Trophoblast cell (in vitro differentiated cells and primary cell): ENCODE results near the gene XAF1.
A peak's percentile ranks its signal among the peaks of the same experiment; 100 is the strongest.

ENCODE experiments used
- DNase-seq, 2 donors: peaks; one replicate each; pipeline ENCODE4 v3.0.0-alpha.2; 2016
- H2AFZ ChIP-seq: 2 replicates; pipeline ENCODE4 v1.6.1; 2013; ENCODE audit warnings: low read length, moderate library complexity, mild to moderate bottlenecking; ENCODE audit not compliant: insufficient read depth, poor library complexity
- H2AK5ac ChIP-seq: 2 replicates; pipeline ENCODE4 v1.6.1; 2013; ENCODE audit warnings: mild to moderate bottlenecking, low read length
- H2BK120ac ChIP-seq: 2 replicates; pipeline ENCODE4 v1.6.1; 2013; ENCODE audit warnings: low read length, mild to moderate bottlenecking, moderate library complexity; ENCODE audit not compliant: insufficient read depth, poor library complexity
- H2BK12ac ChIP-seq: 2 replicates; pipeline ENCODE4 v1.6.1; 2013; ENCODE audit warnings: mild to moderate bottlenecking, low read length, moderate library complexity
- H2BK5ac ChIP-seq: 2 replicates; pipeline ENCODE4 v1.6.1; 2013; ENCODE audit warnings: low read length, low read depth, moderate library complexity, mild to moderate bottlenecking; ENCODE audit not compliant: poor library complexity
- H3K14ac ChIP-seq: 2 replicates; pipeline ENCODE4 v1.6.1; 2013; ENCODE audit warnings: mild to moderate bottlenecking, low read length
- H3K18ac ChIP-seq: 2 replicates; pipeline ENCODE4 v1.6.1; 2013; ENCODE audit warnings: mild to moderate bottlenecking, low read length
- H3K23ac ChIP-seq: 2 replicates; pipeline ENCODE4 v1.6.1; 2013; ENCODE audit warnings: low read length
- H3K27ac ChIP-seq: 2 replicates; pipeline ENCODE4 v1.5.1; 2013; ENCODE audit warnings: low read depth, mild to moderate bottlenecking, inconsistent platforms, low read length, moderate library complexity
- H3K27me3 ChIP-seq: 2 replicates; pipeline ENCODE4 v1.6.1; 2013; ENCODE audit warnings: inconsistent platforms, mild to moderate bottlenecking, low read length, moderate library complexity; ENCODE audit not compliant: insufficient read depth
- H3K36me3 ChIP-seq, 2 experiments: 1 replicate in 1 of 2; 2 replicates in 1 of 2; pipeline ENCODE4 v1.6.1; 2013; ENCODE audit warnings: low read length in 2 of 2, mild to moderate bottlenecking in 2 of 2, moderate library complexity in 1 of 2; ENCODE audit not compliant: insufficient read depth in 2 of 2, control insufficient read depth in 1 of 2
- H3K4ac ChIP-seq: 2 replicates; pipeline ENCODE4 v1.6.1; 2013; ENCODE audit warnings: low read depth, mild to moderate bottlenecking, low read length, moderate library complexity
- H3K4me1 ChIP-seq, 2 experiments: 1 replicate in 1 of 2; 2 replicates in 1 of 2; pipeline ENCODE4 v1.6.1; 2013; ENCODE audit warnings: low read length in 2 of 2, mild to moderate bottlenecking in 2 of 2, moderate library complexity in 1 of 2; ENCODE audit not compliant: insufficient read depth in 2 of 2, control insufficient read depth in 1 of 2
- H3K4me2 ChIP-seq: 2 replicates; pipeline ENCODE4 v1.6.1; 2013; ENCODE audit warnings: inconsistent platforms, mild to moderate bottlenecking, low read length, moderate library complexity
- H3K4me3 ChIP-seq: 2 replicates; pipeline ENCODE4 v1.5.1; 2013; ENCODE audit warnings: mild to moderate bottlenecking, low read depth, low read length, inconsistent platforms
- H3K79me1 ChIP-seq: one replicate; pipeline ENCODE4 v1.6.1; 2013; ENCODE audit warnings: low read length
- H3K79me2 ChIP-seq: 2 replicates; pipeline ENCODE4 v1.6.1; 2013; ENCODE audit warnings: low read length, mild to moderate bottlenecking; ENCODE audit not compliant: control insufficient read depth, insufficient read depth, poor library complexity
- H3K9ac ChIP-seq: 2 replicates; pipeline ENCODE4 v1.6.1; 2013; ENCODE audit warnings: mild to moderate bottlenecking, low read length
- H3K9me3 ChIP-seq: 2 replicates; pipeline ENCODE4 v1.6.1; 2013; ENCODE audit warnings: low read depth, mild to moderate bottlenecking, control low read depth, inconsistent platforms, low read length; ENCODE audit not compliant: insufficient read depth
- H4K12ac ChIP-seq: 2 replicates; pipeline ENCODE4 v1.6.1; 2013; ENCODE audit warnings: low read depth, mild to moderate bottlenecking, low read length, moderate library complexity
- H4K8ac ChIP-seq: 2 replicates; pipeline ENCODE4 v1.6.1; 2013; ENCODE audit warnings: low read depth, mild to moderate bottlenecking, low read length, moderate library complexity
- H4K91ac ChIP-seq: one replicate; pipeline ENCODE4 v1.6.1; 2013; ENCODE audit warnings: low read depth, mild to moderate bottlenecking, low read length, moderate library complexity
- WGBS: extraction: QIAGEN DNeasy Blood & Tissue Kit; methylation state at CpG from one replicate; pipeline ENCODE4 v1.1.7; 2013; ENCODE audit warnings: missing lambda C conversion rate; ENCODE audit not compliant: insufficient read length, insufficient coverage; ENCODE audit errors: extremely low coverage; 5-methylcytosine and 5-hydroxymethylcytosine counted together

Gene XAF1

GRCh38 chr17:6716736-6717135 lies 39.1 kb upstream of the XAF1 start:
- H3K4me2 ChIP-seq = no peak overlapping the region
- peaks cover 18% of the 10 kb centered on the region for H3K27me3 ChIP-seq
- no peak for DNase-seq
- no peak overlapping the region for H3K9ac ChIP-seq
- no peaks in the 10 kb centered on the region for H3K79me1 ChIP-seq
- H3K27ac ChIP-seq = no peak overlapping the region
- H3K14ac ChIP-seq = no peak overlapping the region
- no peak overlapping the region for H4K8ac ChIP-seq
- H3K4me3 ChIP-seq = no peak overlapping the region
- H3K79me2 ChIP-seq = no peaks in the 10 kb centered on the region
- H2BK5ac ChIP-seq = no peak overlapping the region
- H3K23ac ChIP-seq = no peak overlapping the region
- WGBS = no CpG with 5 or more reads among the region's 2 CpGs
- no peak overlapping the region for H3K4ac ChIP-seq
- no peak overlapping the region for H4K91ac ChIP-seq
- H2BK120ac ChIP-seq = no peak overlapping the region
- no peak overlapping the region for H2AK5ac ChIP-seq
- H3K9me3 ChIP-seq = peaks cover 7% of the 10 kb centered on the region
- H2AFZ ChIP-seq = no peak overlapping the region
- no peak overlapping the region for H2BK12ac ChIP-seq
- no peak overlapping the region for H3K18ac ChIP-seq
- no peaks in the 10 kb centered on the region for H3K36me3 ChIP-seq
- H4K12ac ChIP-seq = no peak overlapping the region
- peaks cover 14 to 17% of the 10 kb centered on the region in 2 experiments for H3K4me1 ChIP-seq

- H3K27ac ChIP-seq = no peak overlapping the region
- H3K79me1 ChIP-seq = no peaks in the 10 kb centered on the region
- no peaks in the 10 kb centered on the region for H3K36me3 ChIP-seq
- no peaks in the 10 kb centered on the region for H3K79me2 ChIP-seq
- DNase-seq = no peak
- H3K18ac ChIP-seq = no peak overlapping the region
- H2BK12ac ChIP-seq = no peak overlapping the region
- H3K9ac ChIP-seq = no peak overlapping the region
- no peaks in the 10 kb centered on the region for H3K27me3 ChIP-seq
- no peak overlapping the region for H3K4me2 ChIP-seq
- H3K23ac ChIP-seq = no peak overlapping the region
- no peak overlapping the region for H2BK120ac ChIP-seq
- H3K4me3 ChIP-seq = no peak overlapping the region
- H3K14ac ChIP-seq = no peak overlapping the region
- no peak overlapping the region for H2BK5ac ChIP-seq
- H2AK5ac ChIP-seq = no peak overlapping the region
- H3K9me3 ChIP-seq = peaks cover 2% of the 10 kb centered on the region
- WGBS = no CpG with 5 or more reads among the region's 5 CpGs
- no peak overlapping the region for H2AFZ ChIP-seq
- no peak overlapping the region for H4K8ac ChIP-seq
- H3K4me1 ChIP-seq = no peaks in the 10 kb centered on the region
- H3K4ac ChIP-seq = no peak overlapping the region
- H4K12ac ChIP-seq = no peak overlapping the region
- H4K91ac ChIP-seq = no peak overlapping the region
These were observed 34.1 kb upstream of the XAF1 start for GRCh38 chr17:6721744-6722143.

- Histone ChIP-seq H3K27me3 (no peaks in the 10 kb centered on the region), H3K18ac (no peak overlapping the region), H3K36me3 (no peaks in the 10 kb centered on the region), H2BK120ac (no peak overlapping the region), H3K9ac (no peak overlapping the region), H4K91ac (no peak overlapping the region), H2BK12ac (no peak overlapping the region), H4K8ac (no peak overlapping the region), H2AFZ (no peak overlapping the region), H3K79me1 (no peaks in the 10 kb centered on the region), H3K27ac (no peak overlapping the region), H3K4ac (no peak overlapping the region), H3K4me3 (no peak overlapping the region), H2BK5ac (no peak overlapping the region), H3K14ac (no peak overlapping the region), H4K12ac (no peak overlapping the region), H3K4me2 (no peak overlapping the region), H3K79me2 (no peaks in the 10 kb centered on the region), H3K9me3 (peaks cover under 1% of the 10 kb centered on the region), H3K23ac (no peak overlapping the region), H3K4me1 (peaks cover under 1 to 2% of the 10 kb centered on the region in 2 experiments), H2AK5ac (no peak overlapping the region)
- no CpG with 5 or more reads among the region's 5 CpGs for WGBS
- no peak for DNase-seq
These were observed 31.8 kb upstream of the XAF1 start for GRCh38 chr17:6724009-6724408.

- no peak overlapping the region for H4K91ac ChIP-seq
- H4K12ac ChIP-seq = no peak overlapping the region
- H2AK5ac ChIP-seq = no peak overlapping the region
- H3K27ac ChIP-seq = no peak overlapping the region
- H2BK12ac ChIP-seq = no peak overlapping the region
- no peaks in the 10 kb centered on the region for H3K27me3 ChIP-seq
- no peak overlapping the region for H4K8ac ChIP-seq
- no peak overlapping the region for H2BK120ac ChIP-seq
- H3K4ac ChIP-seq = no peak overlapping the region
- H3K79me1 ChIP-seq = no peaks in the 10 kb centered on the region
- peaks cover 4 to 10% of the 10 kb centered on the region in 2 experiments for H3K4me1 ChIP-seq
- H2AFZ ChIP-seq = no peak overlapping the region
- no peak overlapping the region for H3K9ac ChIP-seq
- no peak overlapping the region for H3K4me3 ChIP-seq
- no peak overlapping the region for H3K4me2 ChIP-seq
- H2BK5ac ChIP-seq = no peak overlapping the region
- no peaks in the 10 kb centered on the region for H3K36me3 ChIP-seq
- peak; percentile 4 to 60 for DNase-seq
- no peaks in the 10 kb centered on the region for H3K79me2 ChIP-seq
- no CpG with 5 or more reads among the region's 4 CpGs for WGBS
- H3K23ac ChIP-seq = no peak overlapping the region
- no peak overlapping the region for H3K18ac ChIP-seq
- no peaks in the 10 kb centered on the region for H3K9me3 ChIP-seq
- H3K14ac ChIP-seq = no peak overlapping the region
These were observed 26.3 kb upstream of the XAF1 start for GRCh38 chr17:6729531-6729930.
